Ovary (tissue), 3 donors: ENCODE measurements around the gene LRP1.

Experiments used
- CTCF ChIP-seq, 3 donors: fragments of 450-650 bp in 2 of 3; fragments of 200-600 bp in 1 of 3; IDR thresholded peaks; one replicate each; pipeline versions ENCODE4 v1.5.1 to v1.8.0; 2016 to 2022; ENCODE audit warnings: antibody characterized with exemption in 3 of 3, mild to moderate bottlenecking in 1 of 3
- POLR2A ChIP-seq: fragments of 450-650 bp; IDR thresholded peaks from one replicate; pipeline ENCODE4 v1.6.1; 2017; ENCODE audit warnings: antibody characterized with exemption, mild to moderate bottlenecking, moderate library complexity
- donor health status: DM: no; HTN: no; CAD: no.

DNA sequence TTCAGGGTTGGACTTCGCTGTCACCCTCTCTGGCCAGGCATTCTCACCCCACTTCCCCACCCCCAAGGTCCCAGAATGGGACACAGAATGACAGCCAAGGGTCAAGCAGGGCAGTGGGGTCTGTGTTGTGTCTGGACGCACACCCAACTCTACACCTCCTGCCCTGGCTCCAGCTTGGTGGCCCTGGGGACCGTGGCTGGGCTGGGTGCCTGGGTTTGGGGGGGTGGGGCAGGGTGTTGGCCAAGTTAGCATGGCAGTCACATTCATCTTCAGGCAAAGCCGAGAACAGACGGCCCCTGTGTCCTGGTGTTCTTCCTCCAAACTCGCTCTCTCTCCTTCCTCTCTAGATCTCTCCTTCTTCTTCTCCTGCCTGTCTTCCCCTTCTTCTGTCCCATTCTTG, 5.6 kb downstream of the LRP1 start:
- TF ChIP-seq CTCF (IDR thresholded peaks at IDR 0.05): no peak
- TF ChIP-seq POLR2A: no peak
